Subcutaneous adipose tissue (tissue), 4 donors: ENCODE measurements around the gene RNF125. TPM values are rescaled to one million over a fixed set of nuclear protein-coding genes. Genes with fewer than 3 reads are reported as not detected.

Experiments
- CTCF ChIP-seq: fragments of 450-650 bp; IDR thresholded peaks from one replicate; pipeline ENCODE4 v1.5.1; 2016; ENCODE audit warnings: low read depth, mild to moderate bottlenecking, control low read depth, antibody characterized with exemption, moderate library complexity
- total RNA-seq, 4 donors: library from RNA; depleted of rRNA; stranded (reverse); fragments of >200 nt; gene quantifications; one replicate each; pipeline ENCODE4 v1.1.0, GENCODE V29; 2016

The RNF125 gene
- total RNA-seq, 4 donors from 2014 or later, result 15.6 to 24.9 (median 19.4) TPM

GRCh38 chr18:32081881-32082280 is 63.3 kb downstream of the RNF125 start:
- no peak for TF ChIP-seq CTCF

- no peak for TF ChIP-seq CTCF
Measured at GRCh38 chr18:32083781-32084180, 65.2 kb downstream of the RNF125 start.

GRCh38 chr18:32086881-32087280 is 68.3 kb downstream of the RNF125 start:
- TF ChIP-seq CTCF, result no peak

- no peak for TF ChIP-seq CTCF
Measured at GRCh38 chr18:32091325-32091723, 72.7 kb downstream of the RNF125 start.

GRCh38 chr18:32091724-32092421 is 73.2 kb downstream of the RNF125 start, which contains the start of gene RNF138:
Gene RNF138 (plus strand): TSS chr18:32091874. CDS start chr18:32092777, 903 bp downstream.
- TF ChIP-seq CTCF, result no peak

GRCh38 chr18:32092422-32093101 is 73.9 kb downstream of the RNF125 start:
- TF ChIP-seq CTCF, result no peak

- TF ChIP-seq CTCF, result no peak
Measured at GRCh38 chr18:32093102-32093511, 74.5 kb downstream of the RNF125 start.
